ENCODE measurements around the gene NADSYN1. TPM values are rescaled to one million over a fixed set of nuclear protein-coding genes. Genes with fewer than 3 reads are reported as not detected.

Gene NADSYN1
- total and polyA plus RNA-seq, 8 donors: 53.2 to 78.9 (median 61.9) TPM

DNA sequence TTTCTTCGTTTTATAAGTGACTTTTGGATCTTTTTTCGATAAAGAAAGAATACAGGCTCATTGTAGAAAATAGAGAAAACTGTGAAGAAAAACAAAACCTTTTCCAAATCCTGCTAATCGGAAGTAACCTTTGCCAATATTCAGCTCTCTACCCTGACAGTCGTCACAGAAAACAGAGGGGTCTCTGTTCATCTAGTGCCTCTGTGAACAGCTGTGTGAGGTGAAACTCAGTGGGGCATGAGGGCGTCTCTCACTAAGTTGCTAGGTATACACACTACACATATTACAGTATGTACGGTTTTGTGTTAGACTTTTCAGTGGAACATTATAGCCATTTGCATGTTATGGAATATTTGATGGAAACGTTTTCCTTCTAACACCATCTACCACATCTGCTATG is 44.2 kb upstream of the NADSYN1 start:
- no peak for ATAC-seq
- intact Hi-C loops (cut with DNase I): no loop called here
- DNase-seq: no peak
- Histone ChIP-seq H3K36me3 (no peaks in the 10 kb centered on the region), H3K9me3 (no peaks in the 10 kb centered on the region), H3K4me3 (no peak overlapping the region), H3K27me3 (peaks cover 0 to 15% of the 10 kb centered on the region in 2 donors), H3K4me1 (no peaks in the 10 kb centered on the region), H3K27ac (no peak overlapping the region)
- no peak for TF ChIP-seq CTCF (IDR thresholded peaks at IDR 0.05)

DNA sequence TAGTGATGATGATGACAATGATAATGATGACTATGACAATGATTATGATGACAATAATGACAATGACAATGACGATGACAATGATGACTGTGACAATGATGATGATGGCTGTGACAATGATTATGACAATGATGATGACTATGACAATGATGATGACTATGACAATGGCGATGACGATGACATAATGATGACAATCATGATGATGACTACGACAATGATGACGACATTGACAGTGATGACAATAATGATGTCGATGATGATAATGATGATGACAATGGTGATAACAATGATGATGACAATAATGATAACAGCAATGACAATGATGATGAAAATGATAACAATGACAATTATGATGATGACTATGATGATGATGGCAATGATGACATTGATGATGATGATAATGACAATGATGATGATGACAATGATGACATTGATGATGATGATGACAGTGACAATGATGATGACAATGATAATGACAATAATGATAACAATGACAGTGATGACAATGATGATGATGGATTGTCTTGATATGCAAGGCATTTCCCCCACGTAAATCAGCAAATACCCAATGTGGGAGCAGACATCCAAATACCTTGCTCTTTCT is 42.5 kb upstream of the NADSYN1 start:
- Histone ChIP-seq H3K4me1 (no peaks in the 10 kb centered on the region), H3K4me3 (no peak overlapping the region), H3K27ac (no peak overlapping the region), H3K9me3 (no peaks in the 10 kb centered on the region), H3K27me3 (peaks cover 0 to 15% of the 10 kb centered on the region in 2 donors), H3K36me3 (no peaks in the 10 kb centered on the region)
- ATAC-seq (no peak), DNase-seq (no peak)
- TF ChIP-seq CTCF (IDR thresholded peaks at IDR 0.05): no peak
- intact Hi-C loops (cut with DNase I): no loop called here

DNA sequence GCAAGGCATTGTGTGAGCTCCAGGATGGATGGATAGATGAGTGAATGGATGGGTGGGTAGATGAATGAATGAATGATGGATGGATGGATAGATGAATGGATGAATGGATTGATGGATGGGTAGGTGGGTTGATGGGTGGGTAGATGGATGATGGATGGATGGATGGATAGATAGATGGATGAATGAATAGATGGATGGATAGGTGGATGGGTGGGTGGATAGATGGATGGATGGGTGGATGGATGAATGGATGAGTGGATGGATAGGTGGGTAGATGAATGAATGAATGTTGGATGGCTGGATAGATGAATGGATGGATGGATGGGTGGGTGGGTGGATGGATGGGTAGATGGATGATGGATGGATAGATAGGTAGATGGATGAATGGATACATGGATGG is 38.4 kb upstream of the NADSYN1 start:
- no peak overlapping the region for H3K27ac ChIP-seq
- no peak for TF ChIP-seq CTCF (IDR thresholded peaks at IDR 0.05)
- intact Hi-C loops (cut with DNase I): no loop called here
- no peaks in the 10 kb centered on the region for H3K36me3 ChIP-seq
- no peak overlapping the region for H3K4me3 ChIP-seq
- H3K27me3 ChIP-seq: peaks cover 0 to 15% of the 10 kb centered on the region in 2 donors
- ATAC-seq (no peak), DNase-seq (no peak)
- H3K4me1 ChIP-seq: no peaks in the 10 kb centered on the region
- no peaks in the 10 kb centered on the region for H3K9me3 ChIP-seq

- Histone ChIP-seq H3K4me3 (no peak overlapping the region), H3K4me1 (no peaks in the 10 kb centered on the region), H3K27ac (no peak overlapping the region), H3K9me3 (no peaks in the 10 kb centered on the region), H3K27me3 (peaks cover 0 to 2% of the 10 kb centered on the region in 2 donors), H3K36me3 (no peaks in the 10 kb centered on the region)
- DNase-seq: no peak
- TF ChIP-seq CTCF (IDR thresholded peaks at IDR 0.05): no peak
- intact Hi-C loops (cut with DNase I): no loop called here
- ATAC-seq: no peak
These were observed 34.4 kb upstream of the NADSYN1 start for GRCh38 chr11:71418643-71419042.

- peak; percentile 92 for ATAC-seq
- intact Hi-C loops (cut with DNase I): no loop called here
These were observed 32.4 kb upstream of the NADSYN1 start for GRCh38 chr11:71420455-71421241.

More at GRCh38 chr11:71420455-71421241, 32.4 kb upstream of the NADSYN1 start:
- Histone ChIP-seq H3K4me3 (no peak overlapping the region), H3K36me3 (no peaks in the 10 kb centered on the region), H3K27me3 (no peaks in the 10 kb centered on the region), H3K9me3 (no peaks in the 10 kb centered on the region), H3K27ac (no peak overlapping the region), H3K4me1 (no peaks in the 10 kb centered on the region)
- TF ChIP-seq CTCF (IDR thresholded peaks at IDR 0.05): peak; percentile 49 to 61
- peak in 1 of 4 donors; percentile 39 for DNase-seq
